ENCODE measurements around the gene BTBD19. TPM values are rescaled to one million over a fixed set of nuclear protein-coding genes. Genes with fewer than 3 reads are reported as not detected.

BTBD19 gene
- total and polyA plus RNA-seq, 9 of the 15 experiments (the other 6 are each of a cell fraction or from before 2014, with no cell fraction given): 0.22 to 2.0 (median 0.95) TPM

- TF ChIP-seq ARID3B (CRISPR knock-in tag; IDR thresholded peaks at IDR 0.05; ENCODE audit: borderline replicate concordance) (no peak), TOE1 (IDR thresholded peaks at IDR 0.05; ENCODE audit: borderline replicate concordance) (peak; percentile 88), TOE1 (CRISPR knock-in tag; IDR thresholded peaks at IDR 0.05; ENCODE audit: borderline replicate concordance, low read depth) (no peak), MCM5 (IDR thresholded peaks at IDR 0.05; ENCODE audit: low read depth) (no peak), NFYB (IDR thresholded peaks at IDR 0.05; ENCODE audit: extremely low read depth, insufficient read length) (no peak), GATA2 (CRISPR knock-in tag; IDR thresholded peaks at IDR 0.05) (no peak; the same call in 1 of the 2 replicates), GABPB1 (CRISPR knock-in tag; IDR thresholded peaks at IDR 0.05) (peak; percentile 74), PRDM10 (IDR thresholded peaks at IDR 0.05; ENCODE audit: partially characterized antibody) (peak; percentile 36), ZNF699 (CRISPR knock-in tag; IDR thresholded peaks at IDR 0.05; ENCODE audit: insufficient replicate concordance) (no peak), E2F6 (IDR thresholded peaks at IDR 0.05; ENCODE audit: borderline replicate concordance in 1 of 2, extremely low read depth in 1 of 2, insufficient read depth in 1 of 2, insufficient read length in 1 of 2, low read depth in 1 of 2, low read length in 1 of 2, poor library complexity in 1 of 2, severe bottlenecking in 1 of 2) (peak in 1 of 2 experiments; percentile 11), MLLT1 (IDR thresholded peaks at IDR 0.05) (peak; percentile 86 to 93), ZNF592 (IDR thresholded peaks at IDR 0.05) (peak; percentile 83)
Observed at GRCh38 chr1:44819608-44820327, 11.4 kb downstream of the BTBD19 start (continued).

Measured in K562 (cell line).